Stimulated activated CD8-positive, alpha-beta memory T cell treated with anti-CD3 and anti-CD28 coated beads, Interleukin-2, amount 100 ng/mL, for 48 hours (primary cell): ENCODE results near the gene KCTD2.
"Not testable (repeated sequence)": the region's sequence is repeated elsewhere in the genome, so short reads cannot be mapped to it uniquely, and the experiment has no call there.

ENCODE experiments used
- DNase-seq, 2 donors: peaks; one replicate each; pipeline ENCODE4 v3.0.0-alpha.2; 2020; ENCODE audit warnings: low read depth in 2 of 2

KCTD2 gene, protein sequence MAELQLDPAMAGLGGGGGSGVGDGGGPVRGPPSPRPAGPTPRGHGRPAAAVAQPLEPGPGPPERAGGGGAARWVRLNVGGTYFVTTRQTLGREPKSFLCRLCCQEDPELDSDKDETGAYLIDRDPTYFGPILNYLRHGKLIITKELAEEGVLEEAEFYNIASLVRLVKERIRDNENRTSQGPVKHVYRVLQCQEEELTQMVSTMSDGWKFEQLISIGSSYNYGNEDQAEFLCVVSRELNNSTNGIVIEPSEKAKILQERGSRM

DNA sequence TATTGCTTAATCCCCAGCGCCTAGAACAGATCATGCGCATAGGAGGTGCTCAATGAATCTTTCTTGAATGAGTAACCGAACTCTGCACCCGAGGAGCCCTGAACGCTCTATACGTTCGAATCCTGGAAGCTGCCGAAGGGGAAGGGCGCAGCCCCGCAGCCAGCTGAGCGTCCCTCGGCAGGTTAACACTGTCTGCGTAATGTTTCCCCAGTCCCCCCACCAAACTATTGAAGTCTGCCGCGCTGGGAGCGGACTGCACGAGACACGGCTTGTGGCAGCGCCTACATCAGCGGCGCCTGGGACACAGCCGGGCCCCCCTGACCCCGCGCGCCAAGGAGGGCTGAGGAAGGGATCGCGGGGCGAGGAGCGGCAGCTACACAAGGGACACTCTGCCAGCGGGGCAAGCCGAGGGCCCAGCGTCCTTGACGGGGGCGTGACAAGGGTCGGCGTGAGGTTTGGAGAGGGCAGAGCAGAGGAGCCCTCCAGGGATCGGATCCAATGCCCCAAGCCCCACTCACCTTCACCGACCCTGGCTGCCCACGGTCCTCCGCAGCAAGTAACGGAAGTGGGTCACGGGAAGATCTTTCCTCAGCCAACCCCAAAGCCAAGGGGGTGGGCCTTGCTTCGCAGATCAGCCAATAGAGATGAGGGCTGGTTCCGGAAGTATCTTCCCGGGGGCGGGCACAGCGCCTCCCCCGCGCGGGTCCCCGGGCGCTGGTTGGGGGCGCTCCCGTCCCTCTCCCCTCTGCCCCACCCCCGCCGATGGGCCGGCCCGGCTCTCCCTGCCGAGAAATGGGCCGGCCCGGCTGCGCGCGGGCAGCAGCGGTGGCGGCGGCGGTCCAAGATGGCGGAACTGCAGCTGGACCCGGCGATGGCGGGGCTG lies at the start of gene KCTD2, which contains the start of gene ATP5PD:
KCTD2 (plus strand) TSS at position 819 of the 883 bp plus-strand sequence; CDS start at position 845, 26 bp downstream.
ATP5PD (minus strand) TSS at position 563 of the 883 bp plus-strand sequence. CDS start 4,319 bp downstream, outside the sequence.
- DNase-seq = peak; percentile 92 to 97

DNA sequence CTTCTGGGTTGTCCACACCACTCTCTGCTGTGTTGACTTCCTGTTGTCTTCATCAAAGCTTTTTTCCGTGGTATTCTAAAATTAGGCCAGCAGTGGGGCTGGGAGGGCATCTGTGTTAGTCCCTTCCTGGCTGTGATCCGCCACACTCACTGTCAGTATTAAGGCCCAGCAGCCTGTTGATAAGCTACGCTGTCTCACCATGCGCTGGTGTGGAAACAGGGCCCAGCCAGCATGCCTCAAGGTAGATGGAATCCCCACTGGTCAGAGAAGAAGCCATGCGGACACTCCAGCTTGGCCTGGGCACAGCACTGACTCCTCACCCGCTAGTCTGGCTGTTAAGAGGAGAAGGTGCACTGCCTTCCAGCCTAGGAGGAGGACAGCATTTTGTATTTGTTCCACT lies 48.2 kb upstream of the KCTD2 start:
- DNase-seq = no peak

DNA sequence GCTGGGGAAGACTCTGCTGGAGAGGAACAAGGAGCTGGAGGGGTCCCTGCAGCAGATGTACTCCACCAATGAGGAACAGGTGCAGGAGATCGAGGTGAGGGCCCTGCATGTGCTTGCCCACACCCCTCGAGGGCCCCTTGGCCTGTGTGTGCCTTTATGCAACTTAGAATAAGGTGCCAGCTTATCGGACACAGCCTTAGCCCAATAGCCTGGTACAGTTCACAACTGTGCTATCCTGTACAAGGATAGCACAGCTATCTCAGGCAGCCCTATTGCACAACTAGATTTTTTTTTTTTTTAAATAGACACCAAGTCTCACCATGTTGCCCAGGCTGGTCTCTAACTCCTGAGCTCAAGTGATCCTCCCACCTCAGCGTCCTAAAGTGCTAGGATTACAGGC lies 47.5 kb upstream of the KCTD2 start:
- no peak for DNase-seq

DNA sequence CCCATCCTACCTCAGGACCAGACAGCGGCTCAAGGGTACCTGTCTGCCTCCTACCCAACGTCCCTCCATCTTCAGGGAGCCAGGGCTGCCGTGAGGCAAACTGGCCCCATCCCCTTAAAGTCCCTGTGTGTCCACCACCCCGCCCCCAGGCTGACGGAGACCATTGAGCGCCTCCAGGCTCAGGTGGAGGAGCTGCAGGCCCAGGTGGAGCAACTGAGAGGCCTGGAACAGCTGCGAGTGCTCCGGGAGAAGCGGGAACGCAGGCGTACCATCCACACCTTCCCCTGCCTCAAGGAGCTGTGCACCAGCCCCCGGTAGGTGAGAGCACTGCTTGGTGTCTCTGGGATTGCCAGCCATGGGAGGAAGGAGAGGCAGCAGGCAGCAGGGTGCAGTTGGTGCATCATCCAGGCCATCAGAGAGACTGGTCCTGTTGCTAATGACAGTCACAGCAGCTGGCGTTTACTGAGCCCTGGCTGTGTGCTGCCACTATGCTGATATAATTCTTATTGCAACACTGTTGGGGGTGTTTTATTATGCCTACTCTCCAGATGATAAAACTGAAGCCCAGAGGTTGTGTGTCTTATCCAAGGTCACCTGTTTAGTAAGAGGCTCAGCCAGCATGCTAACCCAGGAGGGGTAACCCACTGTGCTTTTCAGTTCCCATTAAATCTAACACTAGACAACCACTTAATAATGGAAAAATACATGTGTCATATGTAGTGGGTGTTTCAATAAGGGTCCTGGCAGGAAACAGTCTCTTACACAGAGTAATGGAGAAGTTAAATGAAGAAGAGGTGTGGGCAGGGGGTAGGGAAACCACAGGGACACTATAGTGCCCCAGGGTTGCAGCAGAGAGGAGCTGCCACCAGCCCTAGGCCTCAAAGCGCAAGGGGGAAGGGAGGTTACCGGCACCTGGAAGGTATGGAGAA lies 44.8 kb upstream of the KCTD2 start:
- no peak for DNase-seq

DNA sequence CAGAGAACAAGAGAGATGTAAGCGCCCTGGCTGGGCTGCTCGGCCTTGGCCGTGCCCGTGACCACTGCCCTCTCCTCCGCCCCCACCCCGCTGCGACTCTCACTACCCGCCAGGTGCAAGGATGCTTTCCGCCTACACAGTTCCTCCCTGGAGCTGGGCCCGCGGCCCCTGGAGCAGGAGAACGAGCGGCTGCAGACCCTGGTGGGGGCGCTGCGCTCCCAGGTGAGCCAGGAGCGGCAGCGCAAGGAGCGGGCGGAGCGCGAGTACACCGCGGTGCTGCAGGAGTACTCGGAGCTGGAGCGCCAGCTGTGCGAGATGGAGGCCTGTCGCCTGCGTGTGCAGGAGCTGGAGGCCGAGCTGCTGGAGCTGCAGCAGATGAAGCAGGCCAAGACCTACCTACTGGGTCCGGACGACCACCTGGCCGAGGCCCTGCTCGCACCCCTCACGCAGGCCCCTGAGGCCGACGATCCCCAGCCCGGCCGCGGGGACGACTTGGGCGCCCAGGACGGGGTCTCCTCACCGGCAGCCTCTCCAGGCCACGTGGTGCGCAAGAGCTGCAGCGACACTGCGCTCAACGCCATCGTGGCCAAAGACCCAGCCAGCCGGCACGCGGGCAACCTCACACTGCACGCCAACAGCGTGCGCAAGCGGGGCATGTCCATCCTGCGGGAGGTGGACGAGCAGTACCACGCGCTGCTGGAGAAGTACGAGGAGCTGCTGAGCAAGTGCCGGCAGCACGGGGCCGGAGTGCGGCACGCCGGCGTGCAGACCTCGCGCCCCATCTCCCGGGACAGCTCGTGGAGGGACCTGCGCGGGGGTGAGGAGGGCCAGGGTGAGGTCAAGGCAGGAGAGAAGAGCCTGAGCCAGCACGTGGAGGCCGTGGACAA lies 43.7 kb upstream of the KCTD2 start:
- no peak for DNase-seq

DNA sequence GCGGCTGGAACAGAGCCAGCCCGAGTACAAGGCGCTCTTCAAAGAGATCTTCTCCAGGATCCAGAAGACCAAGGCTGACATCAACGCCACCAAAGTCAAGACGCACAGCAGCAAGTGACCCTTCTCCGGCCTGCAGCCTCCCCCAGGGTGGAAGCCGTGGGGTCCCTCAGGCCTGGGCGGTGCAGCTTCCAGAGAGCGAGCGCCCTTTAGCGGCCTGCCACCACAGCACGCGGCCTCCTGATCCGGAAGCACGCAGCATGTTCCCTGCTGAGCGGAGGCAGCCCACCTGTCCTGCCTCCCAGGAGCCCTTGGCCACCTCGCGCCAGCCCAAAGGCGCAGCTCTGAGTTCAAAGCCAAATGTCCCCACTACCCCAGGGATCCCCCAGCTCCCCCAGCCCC lies 43.1 kb upstream of the KCTD2 start:
- no peak for DNase-seq

DNA sequence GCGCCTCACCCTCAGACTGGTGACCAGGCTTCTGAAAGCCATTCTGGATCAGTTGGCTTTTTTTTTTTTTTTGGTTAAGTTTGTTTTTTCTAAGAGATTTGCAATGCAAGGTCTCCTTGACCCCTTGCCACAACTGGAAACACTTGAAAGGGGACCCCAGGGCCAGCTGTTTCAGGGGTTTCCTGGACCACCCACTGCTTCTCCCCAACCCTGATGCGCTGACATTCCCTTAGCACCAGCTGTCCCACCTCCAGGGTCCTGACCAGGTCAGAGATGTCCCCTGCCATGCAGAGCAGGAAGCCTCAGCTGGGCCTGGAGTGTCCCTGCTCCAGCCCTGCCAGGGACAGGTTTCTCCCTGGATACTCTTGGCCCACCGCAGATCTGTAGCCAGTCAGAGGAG lies 42.7 kb upstream of the KCTD2 start:
- DNase-seq = no peak

DNA sequence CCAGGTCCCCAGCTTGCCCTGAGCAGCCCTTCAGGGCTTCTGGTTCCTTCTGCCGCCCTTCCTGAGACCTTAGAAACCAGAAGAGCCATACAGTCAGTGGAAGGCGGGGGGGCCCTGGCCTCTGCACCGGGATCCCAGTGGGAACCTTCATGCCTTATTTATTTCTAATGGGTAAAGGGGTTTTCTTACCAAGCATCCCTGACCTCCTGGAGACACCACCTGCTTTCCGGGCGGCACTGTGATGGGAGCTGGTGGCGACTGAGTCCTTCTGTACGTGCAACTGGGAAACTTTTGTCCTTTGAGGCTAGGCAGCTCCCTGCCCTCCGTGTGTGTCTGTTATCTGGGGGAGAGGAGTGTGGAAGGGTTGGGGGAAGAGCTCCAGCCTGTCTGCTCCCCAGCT lies 41.7 kb upstream of the KCTD2 start:
- DNase-seq = no peak

DNA sequence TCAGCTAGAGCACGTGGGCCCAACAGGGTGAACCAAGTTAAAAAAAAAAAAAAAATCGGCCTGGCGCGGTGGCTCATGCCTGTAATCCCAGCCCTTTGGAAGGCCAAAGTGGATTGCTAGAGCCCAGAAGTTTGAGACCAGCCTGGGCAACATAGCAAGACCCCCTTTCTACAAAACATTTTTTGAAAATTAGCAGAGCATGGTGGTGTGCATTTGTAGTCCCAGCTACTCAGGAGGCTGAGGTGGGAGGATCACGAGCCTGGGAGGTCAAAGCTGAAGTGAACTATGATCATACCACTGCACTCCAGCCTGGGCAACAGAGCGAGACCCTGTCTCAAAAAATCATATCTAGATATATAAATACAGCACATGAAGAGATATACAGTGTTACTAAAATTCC lies 40.9 kb upstream of the KCTD2 start:
- not testable (repeated sequence) for DNase-seq

DNA sequence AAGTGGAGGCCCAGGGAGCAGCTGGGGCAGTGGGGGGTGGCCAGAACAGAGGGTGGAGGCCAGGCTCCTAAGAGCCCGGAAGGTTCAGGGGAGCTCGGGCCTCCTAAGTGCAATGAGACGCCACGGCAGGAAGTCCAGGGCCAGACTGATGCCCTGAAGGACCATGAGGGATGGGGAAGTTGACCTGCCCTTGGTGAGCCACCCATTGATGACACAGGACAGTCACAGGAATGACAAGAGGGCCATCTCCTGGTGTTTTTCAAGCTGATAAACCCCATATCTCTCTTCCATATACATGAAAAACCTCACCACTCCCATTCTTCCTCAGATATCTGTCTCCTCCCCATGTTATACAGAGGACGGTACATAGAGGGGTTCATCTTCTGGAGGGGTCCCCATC lies 40.4 kb upstream of the KCTD2 start:
- no peak for DNase-seq

DNA sequence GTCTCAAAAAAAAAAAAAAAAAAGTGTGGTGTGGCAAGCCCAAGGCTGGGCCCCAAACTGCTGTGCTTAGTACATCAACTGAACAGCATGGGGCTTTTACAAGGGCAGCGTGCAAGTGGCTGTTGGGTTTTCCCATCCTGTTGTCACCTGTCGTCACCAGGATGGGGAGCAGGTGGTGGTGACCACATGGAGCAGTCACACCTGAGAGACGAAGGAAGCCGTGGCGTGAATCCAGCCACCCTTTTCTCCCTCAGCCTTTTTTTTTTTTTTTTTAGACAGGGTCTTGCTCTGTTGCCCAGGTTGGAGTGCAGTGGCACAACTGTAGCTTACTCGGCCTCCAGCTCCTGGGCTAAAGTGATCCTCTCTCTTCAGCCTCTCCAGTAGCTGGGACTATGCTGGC lies 38.7 kb upstream of the KCTD2 start:
- DNase-seq = no peak

DNA sequence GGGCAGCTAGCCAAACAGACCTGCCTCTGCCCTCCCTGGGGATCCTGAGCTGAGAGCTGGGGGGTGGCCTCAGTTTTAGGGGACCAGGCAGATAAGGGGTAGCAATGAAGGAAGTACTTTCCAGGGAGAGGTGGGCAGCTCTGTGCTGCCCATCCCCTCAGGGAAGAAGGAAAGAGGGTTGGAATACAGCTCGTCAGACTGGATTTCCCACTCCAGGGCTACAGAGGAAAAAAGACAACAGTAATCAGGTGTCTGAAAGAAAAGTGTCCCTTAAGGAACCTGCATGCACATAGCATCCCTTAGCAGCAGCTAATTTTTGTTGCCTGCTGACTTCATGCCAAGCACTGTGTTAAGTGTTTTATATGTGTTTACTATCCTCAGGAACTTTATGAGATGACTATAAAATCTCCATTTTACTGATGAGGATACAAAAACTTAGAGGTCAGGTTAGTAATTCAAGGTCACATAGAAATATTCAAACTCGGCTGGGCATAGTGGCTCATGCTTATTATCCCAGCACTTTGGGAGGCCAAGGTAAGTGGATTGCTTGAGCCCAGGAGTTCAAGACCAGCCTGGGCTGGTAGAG lies 37.8 kb upstream of the KCTD2 start:
- no peak for DNase-seq

DNA sequence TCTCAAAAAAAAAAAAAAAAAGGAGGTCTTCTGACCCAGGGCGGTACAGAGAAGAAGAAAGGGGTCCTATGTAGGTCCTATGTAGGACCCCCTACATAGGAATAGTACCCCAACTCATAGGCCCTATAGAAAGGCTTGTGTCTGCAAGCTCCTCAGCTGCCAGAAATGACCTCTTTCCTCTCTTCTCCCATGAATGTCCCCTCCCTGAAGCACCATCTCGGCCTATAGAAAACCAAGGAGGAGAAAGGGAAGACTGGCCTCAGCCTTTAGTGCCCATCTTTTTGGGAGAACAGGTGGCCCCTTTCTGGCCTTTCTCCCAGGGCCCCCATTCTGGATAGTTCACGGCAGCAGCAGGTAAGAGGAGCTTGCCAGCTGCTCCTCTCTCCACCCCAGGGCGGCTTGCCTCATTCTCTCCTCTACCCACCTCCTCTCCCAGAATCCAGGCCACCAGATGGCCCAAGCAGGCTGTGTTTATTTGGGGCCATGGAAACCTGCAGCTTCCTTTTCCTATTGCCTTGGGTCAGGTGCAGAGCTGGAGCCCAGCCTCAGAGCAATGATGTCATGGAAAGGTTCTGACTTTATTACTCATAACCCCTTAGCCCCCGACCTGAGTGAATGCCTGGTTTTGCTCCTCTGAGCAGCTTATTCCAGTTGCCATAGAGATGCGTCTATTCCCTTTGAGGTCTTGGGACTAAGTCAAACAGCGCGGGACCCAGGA lies 36.2 kb upstream of the KCTD2 start:
- DNase-seq = no peak

DNA sequence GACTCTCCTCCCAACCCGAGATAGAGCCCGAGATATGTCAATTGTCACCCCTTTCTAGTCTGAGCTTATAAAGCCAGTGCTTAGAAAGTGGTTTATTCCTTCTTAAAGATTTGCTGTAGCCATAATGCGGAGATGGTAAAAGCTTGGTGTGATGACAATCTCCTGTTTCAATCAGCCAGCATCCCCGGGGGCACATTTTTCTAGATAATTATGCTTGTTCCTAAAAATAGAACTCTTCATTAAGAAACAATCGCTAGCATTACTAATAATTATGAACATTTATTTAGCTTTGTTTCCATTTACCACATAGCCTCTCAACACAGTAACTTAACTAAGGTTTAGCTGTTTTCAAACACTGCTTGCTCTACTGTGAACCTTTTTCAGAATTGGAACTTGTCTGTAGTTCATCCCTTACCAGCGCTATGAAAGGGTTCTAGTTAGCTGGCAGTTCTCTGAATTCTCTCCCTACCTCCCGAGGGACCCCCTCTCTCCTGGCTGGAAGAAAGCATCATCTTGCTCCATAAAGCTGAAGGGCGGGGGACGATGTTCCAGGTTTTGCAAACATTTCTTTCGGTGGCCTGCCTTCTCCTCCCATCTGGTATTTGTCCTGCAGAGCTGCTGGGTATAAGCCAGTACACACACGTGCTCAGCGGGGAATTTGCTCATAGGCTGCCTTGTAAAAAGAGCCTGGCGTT lies 35.5 kb upstream of the KCTD2 start:
- DNase-seq = no peak

DNA sequence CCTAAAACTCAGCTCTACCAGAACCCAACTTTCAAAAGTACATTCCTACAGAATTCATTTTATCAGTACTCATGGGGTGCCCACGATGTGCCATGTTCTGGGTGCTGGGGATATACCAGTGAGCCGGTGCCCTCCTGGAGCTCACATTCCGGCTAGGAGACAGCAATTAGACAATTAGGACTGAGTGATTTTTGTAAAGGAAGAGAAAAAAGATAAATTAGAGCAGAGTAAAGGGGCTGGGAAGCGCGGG lies 35.0 kb upstream of the KCTD2 start:
- no peak for DNase-seq

DNA sequence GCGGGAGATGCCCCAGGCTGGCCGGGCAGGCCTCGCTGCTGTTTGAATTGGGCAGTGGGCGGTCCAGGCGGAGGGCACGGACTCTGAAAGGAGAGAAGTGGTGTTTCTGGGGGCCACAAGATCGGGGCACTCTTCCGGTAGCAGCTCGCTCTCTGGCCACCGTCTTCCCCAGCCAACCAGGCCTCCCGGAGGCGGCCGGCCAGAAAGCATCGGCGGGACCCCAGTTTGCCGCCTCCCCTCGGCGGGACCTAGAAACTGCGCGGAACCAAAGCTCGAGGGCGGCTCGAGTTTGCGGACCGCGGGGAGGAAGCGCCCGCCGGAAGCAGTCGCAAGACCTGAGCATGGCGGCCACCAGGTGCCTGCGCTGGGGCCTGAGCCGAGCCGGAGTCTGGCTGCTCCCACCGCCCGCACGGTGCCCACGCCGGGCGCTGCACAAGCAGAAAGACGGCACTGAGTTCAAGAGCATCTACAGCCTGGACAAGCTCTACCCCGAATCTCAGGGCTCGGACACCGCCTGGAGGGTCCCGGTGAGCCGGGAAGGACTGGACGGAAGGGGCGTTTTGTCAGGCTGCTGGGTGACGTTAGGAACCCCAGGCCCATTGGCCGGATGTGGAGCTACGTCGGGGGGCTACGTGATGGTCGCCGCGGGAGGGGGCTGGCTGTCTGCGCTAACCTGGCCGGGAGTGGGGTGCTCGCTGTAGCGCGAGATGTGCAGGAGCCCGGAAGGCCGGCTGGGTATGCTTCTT lies 34.5 kb upstream of the KCTD2 start, which contains the start of gene MRPL58:
MRPL58 (plus strand) TSS at position 325 of the 746 bp plus-strand sequence; CDS start at position 342, 17 bp downstream.
- DNase-seq = peak; percentile 75 to 77

DNA sequence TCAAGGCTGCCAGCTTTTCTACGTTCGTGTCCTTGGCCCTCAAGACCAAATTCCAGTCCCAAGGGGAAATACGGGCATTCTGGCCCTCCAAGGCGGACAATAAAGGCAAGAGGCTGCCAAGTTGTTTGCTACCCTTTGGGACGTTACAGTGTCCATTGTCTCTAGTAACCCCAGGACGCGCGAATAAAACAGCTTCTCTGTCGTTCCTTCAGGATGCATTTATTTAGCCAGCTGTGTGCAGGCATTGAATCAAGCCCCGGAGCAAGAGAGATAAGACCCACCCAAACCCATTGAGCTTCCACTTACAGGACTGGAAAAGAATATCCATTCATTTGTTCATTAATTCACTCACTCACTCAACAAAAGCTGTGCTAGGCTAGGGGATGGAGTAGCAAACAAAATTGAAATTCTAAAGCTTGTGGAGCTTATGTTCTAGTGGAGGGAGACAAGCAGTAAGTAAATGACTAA lies 33.9 kb upstream of the KCTD2 start:
- DNase-seq = no peak

DNA sequence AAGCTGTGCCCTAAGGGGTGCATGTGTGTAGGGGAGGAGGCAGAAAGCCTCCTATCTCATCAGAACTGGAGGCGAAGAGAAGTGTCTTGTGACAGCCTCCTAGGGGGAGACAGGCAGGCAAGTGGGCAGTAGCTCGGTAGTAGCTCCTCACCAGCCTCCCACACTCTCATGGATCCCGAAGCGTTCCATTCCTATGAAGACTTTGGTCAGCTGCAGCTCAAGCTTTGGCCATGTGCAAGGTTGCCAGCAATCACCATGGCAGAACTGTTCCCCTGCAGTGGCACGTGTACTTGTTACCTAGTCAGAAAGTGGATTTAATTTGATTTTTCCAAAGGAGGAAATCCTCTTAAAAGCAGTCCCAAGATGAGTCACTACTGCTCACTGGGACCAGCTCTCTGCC lies 27.9 kb upstream of the KCTD2 start:
- no peak for DNase-seq

DNA sequence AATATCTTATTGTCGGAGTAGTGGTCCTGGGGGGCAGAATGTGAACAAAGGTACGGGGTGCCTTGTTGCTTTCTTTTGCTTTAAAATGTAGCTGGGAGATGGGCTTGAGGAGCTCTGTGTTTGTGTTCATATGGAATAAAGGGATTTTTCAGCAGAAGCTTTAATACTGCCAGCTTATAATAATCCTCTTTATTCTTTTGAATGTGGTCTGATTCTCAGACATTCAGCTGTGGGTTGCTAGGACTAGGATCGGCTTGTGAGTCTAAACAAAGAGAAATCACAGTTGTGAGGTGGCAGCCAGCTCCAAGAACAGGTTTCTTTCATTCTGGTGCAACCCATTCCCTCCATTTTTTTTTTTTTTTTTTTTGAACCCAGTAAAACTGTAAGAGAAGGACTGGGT lies 27.3 kb upstream of the KCTD2 start:
- DNase-seq = no peak
